ENCODE data around the gene PBX1. TPM values are rescaled to one million over a fixed set of nuclear protein-coding genes. Genes with fewer than 3 reads are reported as not detected.

The PBX1 gene
- polyA plus RNA-seq, 3 donors = 0.07 TPM; not detected in 2

DNA sequence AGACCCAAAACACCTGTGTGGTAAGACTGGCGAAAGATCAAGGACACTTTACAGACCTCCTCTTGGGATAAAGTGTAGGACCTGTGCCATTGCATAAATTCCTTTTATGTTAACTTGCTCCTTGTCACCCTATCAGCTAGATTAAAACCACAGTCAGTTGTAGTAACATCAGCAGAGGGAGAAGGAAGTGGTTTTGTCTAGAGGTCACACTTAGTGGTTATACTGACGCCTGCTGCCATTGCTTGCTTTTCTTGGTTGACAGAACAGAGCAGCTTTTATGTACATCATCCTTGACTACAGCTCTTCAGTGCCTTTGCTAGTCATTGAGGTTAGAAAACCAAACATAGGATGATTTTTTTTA is 101.4 kb downstream of the PBX1 start:
- no peaks in the 10 kb centered on the region for H3K79me2 ChIP-seq (ENCODE audit: insufficient read depth, low read length)
- H4K20me1 ChIP-seq (ENCODE audit: insufficient read depth, low read length) = no peaks in the 10 kb centered on the region
- intact Hi-C loops (cut with micrococcal nuclease) = no loop called here
- no peak overlapping the region for H2AFZ ChIP-seq (ENCODE audit: insufficient read depth, low read depth, low read length, poor library complexity, severe bottlenecking)
- H3K36me3 ChIP-seq (replicated peaks in 1 of 2; ENCODE audit: control insufficient read depth in 1 of 2, insufficient read depth in 2 of 2, low read length in 2 of 2) = no peaks in the 10 kb centered on the region
- Mint-ChIP-seq H3K4me3 (no peak overlapping the region), H3K36me3 (no peaks in the 10 kb centered on the region), H3K4me1 (peaks cover 12% of the 10 kb centered on the region), H3K27ac (no peak overlapping the region), H3K27me3 (ENCODE audit: low read depth in 3 of 3) (peaks cover 13 to 21% (median 20%) of the 10 kb centered on the region in 3 donors), H3K9me3 (peaks cover 0 to 3% (median 0%) of the 10 kb centered on the region in 7 donors)
- no peak overlapping the region for H3K4me2 ChIP-seq (replicated peaks; ENCODE audit: extremely low read depth, low read length, poor library complexity, severe bottlenecking)
- H3K9me3 ChIP-seq (replicated peaks in 1 of 2; ENCODE audit: control insufficient read depth in 1 of 2, insufficient read depth in 1 of 2, low read length in 2 of 2) = no peaks in the 10 kb centered on the region
- peaks cover 11 to 15% of the 10 kb centered on the region in 2 donors for H3K27me3 ChIP-seq (ENCODE audit: control insufficient read depth in 2 of 2, insufficient read depth in 2 of 2, low read length in 2 of 2)
- H3K27ac ChIP-seq (ENCODE audit: low read depth in 1 of 2, low read length in 2 of 2) = no peak overlapping the region
- peaks cover 0 to 6% of the 10 kb centered on the region in 2 donors for H3K4me1 ChIP-seq (ENCODE audit: control insufficient read depth in 1 of 2, insufficient read depth in 2 of 2, low read length in 2 of 2)
- no peak overlapping the region for H3K9ac ChIP-seq (ENCODE audit: insufficient read depth, low read length, poor library complexity, severe bottlenecking)
- no peak overlapping the region for H3K4me3 ChIP-seq (replicated peaks in 1 of 3; ENCODE audit: low read depth in 2 of 3, low read length in 3 of 3)
- DNase-seq = peak in 2 of 3 donors; percentile 6 to 7
- no CpG with 5 or more reads among the region's 2 CpGs for WGBS (ENCODE audit: insufficient coverage)
- TF ChIP-seq, protein P1, sequence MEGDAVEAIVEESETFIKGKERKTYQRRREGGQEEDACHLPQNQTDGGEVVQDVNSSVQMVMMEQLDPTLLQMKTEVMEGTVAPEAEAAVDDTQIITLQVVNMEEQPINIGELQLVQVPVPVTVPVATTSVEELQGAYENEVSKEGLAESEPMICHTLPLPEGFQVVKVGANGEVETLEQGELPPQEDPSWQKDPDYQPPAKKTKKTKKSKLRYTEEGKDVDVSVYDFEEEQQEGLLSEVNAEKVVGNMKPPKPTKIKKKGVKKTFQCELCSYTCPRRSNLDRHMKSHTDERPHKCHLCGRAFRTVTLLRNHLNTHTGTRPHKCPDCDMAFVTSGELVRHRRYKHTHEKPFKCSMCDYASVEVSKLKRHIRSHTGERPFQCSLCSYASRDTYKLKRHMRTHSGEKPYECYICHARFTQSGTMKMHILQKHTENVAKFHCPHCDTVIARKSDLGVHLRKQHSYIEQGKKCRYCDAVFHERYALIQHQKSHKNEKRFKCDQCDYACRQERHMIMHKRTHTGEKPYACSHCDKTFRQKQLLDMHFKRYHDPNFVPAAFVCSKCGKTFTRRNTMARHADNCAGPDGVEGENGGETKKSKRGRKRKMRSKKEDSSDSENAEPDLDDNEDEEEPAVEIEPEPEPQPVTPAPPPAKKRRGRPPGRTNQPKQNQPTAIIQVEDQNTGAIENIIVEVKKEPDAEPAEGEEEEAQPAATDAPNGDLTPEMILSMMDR (IDR thresholded peaks at IDR 0.05) = no peak

DNA sequence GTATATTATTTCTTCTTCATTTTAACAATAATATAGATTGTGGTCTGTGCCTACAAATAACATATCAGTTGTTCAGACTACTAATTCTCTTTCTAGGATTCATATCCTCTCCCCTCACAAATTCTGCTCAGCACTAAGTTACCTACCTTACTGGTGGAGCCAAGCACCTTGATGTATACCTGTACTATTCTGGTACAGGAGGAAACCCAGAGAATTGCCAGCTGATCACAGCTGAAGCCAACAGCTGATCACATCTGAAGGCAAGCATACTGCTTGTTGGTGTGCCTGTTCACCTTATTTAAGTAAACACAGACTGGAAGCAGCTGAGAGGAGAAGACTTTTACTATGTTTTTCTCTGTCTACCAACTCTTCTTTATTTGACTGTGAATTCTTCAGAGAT is 101.8 kb downstream of the PBX1 start:
- no peaks in the 10 kb centered on the region for H3K9me3 ChIP-seq (replicated peaks in 1 of 2; ENCODE audit: control insufficient read depth in 1 of 2, insufficient read depth in 1 of 2, low read length in 2 of 2)
- H3K79me2 ChIP-seq (ENCODE audit: insufficient read depth, low read length) = no peaks in the 10 kb centered on the region
- H3K36me3 ChIP-seq (replicated peaks in 1 of 2; ENCODE audit: control insufficient read depth in 1 of 2, insufficient read depth in 2 of 2, low read length in 2 of 2) = no peaks in the 10 kb centered on the region
- Mint-ChIP-seq H3K4me1 (peaks cover 12% of the 10 kb centered on the region), H3K9me3 (peaks cover 0 to 3% (median 0%) of the 10 kb centered on the region in 7 donors), H3K36me3 (no peaks in the 10 kb centered on the region), H3K27ac (no peak overlapping the region), H3K27me3 (ENCODE audit: low read depth in 3 of 3) (peaks cover 13 to 24% (median 20%) of the 10 kb centered on the region in 3 donors), H3K4me3 (no peak overlapping the region)
- H3K27ac ChIP-seq (ENCODE audit: low read depth in 1 of 2, low read length in 2 of 2) = no peak overlapping the region
- no peak overlapping the region for H2AFZ ChIP-seq (ENCODE audit: insufficient read depth, low read depth, low read length, poor library complexity, severe bottlenecking)
- TF ChIP-seq, protein P1 (IDR thresholded peaks at IDR 0.05) = no peak
- no peak for DNase-seq
- peaks cover 0 to 6% of the 10 kb centered on the region in 2 donors for H3K4me1 ChIP-seq (ENCODE audit: control insufficient read depth in 1 of 2, insufficient read depth in 2 of 2, low read length in 2 of 2)
- H3K4me2 ChIP-seq (replicated peaks; ENCODE audit: extremely low read depth, low read length, poor library complexity, severe bottlenecking) = no peak overlapping the region
- intact Hi-C loops (cut with micrococcal nuclease) = no loop called here
- H3K4me3 ChIP-seq (replicated peaks in 1 of 3; ENCODE audit: low read depth in 2 of 3, low read length in 3 of 3) = no peak overlapping the region
- H3K9ac ChIP-seq (ENCODE audit: insufficient read depth, low read length, poor library complexity, severe bottlenecking) = no peak overlapping the region
- no peaks in the 10 kb centered on the region for H4K20me1 ChIP-seq (ENCODE audit: insufficient read depth, low read length)
- peaks cover 11 to 15% of the 10 kb centered on the region in 2 donors for H3K27me3 ChIP-seq (ENCODE audit: control insufficient read depth in 2 of 2, insufficient read depth in 2 of 2, low read length in 2 of 2)

Data from CD14-positive monocyte (primary cell).